Tibial artery (tissue), 4 donors: ENCODE measurements around the gene TMPRSS9.

ENCODE experiments used
- DNase-seq, 2 donors: peaks; one replicate each; pipeline ENCODE4 v3.0.0-alpha.2; 2019
- H3K27ac ChIP-seq, 2 donors: fragments of 200-600 bp; sonication (generic) in 1 of 2; 1 replicate in 1 of 2; 2 replicates in 1 of 2; pipeline ENCODE4 v1.5.1; 2018 to 2019; ENCODE audit warnings: mild to moderate bottlenecking in 1 of 2
- H3K27me3 ChIP-seq, 2 donors: fragments of 200-600 bp; sonication (generic) in 1 of 2; one replicate each; pipeline versions ENCODE4 v1.5.1 to v1.6.0; 2016 to 2019
- H3K36me3 ChIP-seq, 3 donors: fragments of 200-600 bp; sonication (generic) in 2 of 3; one replicate each; pipeline ENCODE4 v1.5.1; 2016 to 2019; ENCODE audit warnings: mild to moderate bottlenecking in 2 of 3
- H3K4me1 ChIP-seq, 4 donors: fragments of 200-600 bp; sonication (generic) in 2 of 4; 1 replicate in 3 of 4; 2 replicates in 1 of 4; pipeline ENCODE4 v1.5.1; 2016 to 2019
- H3K4me3 ChIP-seq, 2 donors: fragments of 200-600 bp; sonication (generic) in 1 of 2; 1 replicate in 1 of 2; 2 replicates in 1 of 2; pipeline ENCODE4 v1.5.1; 2018 to 2019; ENCODE audit warnings: mild to moderate bottlenecking in 2 of 2
- H3K9me3 ChIP-seq, 3 donors: fragments of 200-600 bp; sonication (generic) in 1 of 3; one replicate each; pipeline ENCODE4 v1.5.1; 2016 to 2019
- CTCF ChIP-seq, 2 experiments: fragments of 200-600 bp in 1 of 2; fragments of 450-650 bp in 1 of 2; IDR thresholded peaks; one replicate each; pipeline ENCODE4 v1.5.1; 2017 to 2019; ENCODE audit warnings: antibody characterized with exemption in 2 of 2, mild to moderate bottlenecking in 1 of 2, moderate library complexity in 1 of 2
- intact Hi-C: fragments of 100-400 bp; cut with DNase I; formaldehyde crosslinking; loops from one replicate; pipeline ENCODE4 v1.15.0; 2023; ENCODE audit warnings: low total_unique reads

The TMPRSS9 gene

DNA sequence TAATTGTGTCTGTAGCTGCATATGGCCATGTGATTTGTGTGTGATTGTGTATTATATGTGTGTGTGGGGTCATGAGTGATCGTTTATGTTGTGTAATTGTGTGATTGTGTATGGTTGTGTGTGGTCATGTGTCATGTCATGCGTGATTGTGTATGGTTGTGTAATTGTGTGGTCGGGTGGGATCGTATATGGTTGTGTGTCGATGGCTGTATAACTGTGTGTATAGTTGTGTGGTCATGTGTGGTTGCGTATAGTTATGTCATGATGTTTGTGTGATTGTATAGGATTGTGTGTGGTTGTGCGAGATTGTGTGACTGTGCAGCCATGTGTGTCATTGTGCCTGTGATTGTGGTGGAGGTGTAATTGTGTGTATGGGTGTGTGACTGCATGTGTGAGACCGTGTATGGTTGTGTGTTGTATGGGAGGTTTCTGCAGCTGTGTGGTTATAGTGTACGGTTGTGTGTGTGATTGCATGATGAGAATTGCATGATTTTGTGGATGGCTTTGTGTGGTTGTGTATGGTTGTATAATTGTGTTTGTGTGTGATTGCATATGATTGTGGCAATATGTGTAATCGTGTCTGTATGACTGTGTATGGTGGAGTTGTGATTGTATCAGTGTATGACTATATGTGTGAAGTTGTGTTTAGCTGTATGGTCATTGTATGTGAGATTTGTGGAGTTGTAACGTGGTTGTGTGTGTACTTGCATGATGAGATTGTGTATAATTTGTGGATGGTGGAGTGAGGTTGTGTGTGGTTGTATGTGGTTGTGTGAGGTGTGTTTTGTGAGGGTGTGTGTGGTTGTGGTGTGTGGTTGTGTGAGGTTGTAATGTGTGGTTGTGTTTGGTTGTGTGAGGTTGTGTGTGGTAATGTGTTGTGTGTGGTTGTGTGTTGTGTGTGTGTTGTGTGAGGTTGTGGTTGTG, 2.2 kb downstream of the TMPRSS9 start:
- H3K27me3 ChIP-seq: peaks cover 3 to 59% of the 10 kb centered on the region in 2 donors
- no peak for TF ChIP-seq CTCF (IDR thresholded peaks at IDR 0.05)
- no peak for DNase-seq

GRCh38 chr19:2362970-2363300, 2.9 kb downstream of the TMPRSS9 start:
- Histone ChIP-seq H3K27ac (no peak overlapping the region), H3K36me3 (no peaks in the 10 kb centered on the region), H3K27me3 (peaks cover 3 to 59% of the 10 kb centered on the region in 2 donors), H3K4me1 (no peaks in the 10 kb centered on the region), H3K4me3 (no peak overlapping the region), H3K9me3 (no peaks in the 10 kb centered on the region)
- no peak for DNase-seq
- intact Hi-C loops: no loop called here
- TF ChIP-seq CTCF (IDR thresholded peaks at IDR 0.05): no peak

More for the DNA sequence above, 2.2 kb downstream of the TMPRSS9 start:
- no peak overlapping the region for H3K4me3 ChIP-seq
- H3K27ac ChIP-seq: no peak overlapping the region
- no peaks in the 10 kb centered on the region for H3K9me3 ChIP-seq
- H3K36me3 ChIP-seq: no peaks in the 10 kb centered on the region
- intact Hi-C loops: no loop called here
- H3K4me1 ChIP-seq: no peaks in the 10 kb centered on the region

DNA sequence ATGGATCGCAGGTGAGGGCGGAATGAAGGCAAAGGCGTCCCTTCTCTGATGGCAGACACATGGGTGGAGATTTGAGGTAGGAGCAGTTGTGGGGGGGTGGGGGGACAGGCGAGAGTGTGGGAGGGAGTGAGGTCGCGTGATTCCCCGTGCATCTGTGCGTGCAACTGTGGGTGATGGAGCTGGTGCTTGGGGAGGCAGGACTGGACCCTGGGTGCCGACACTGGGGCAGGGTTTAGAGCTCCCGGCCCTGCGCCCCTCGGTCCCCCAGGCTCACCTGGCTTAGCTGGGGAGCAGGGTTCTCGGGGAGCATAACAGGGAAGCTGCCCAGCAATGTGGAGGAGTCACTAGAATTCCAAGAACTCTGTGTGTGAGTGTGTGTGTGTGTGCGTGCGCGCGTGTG, 3.4 kb downstream of the TMPRSS9 start:
- Histone ChIP-seq H3K4me1 (no peaks in the 10 kb centered on the region), H3K4me3 (no peak overlapping the region), H3K27me3 (peaks cover 3 to 63% of the 10 kb centered on the region in 2 donors), H3K27ac (no peak overlapping the region), H3K36me3 (no peaks in the 10 kb centered on the region), H3K9me3 (no peaks in the 10 kb centered on the region)
- intact Hi-C loops: no loop called here
- no peak for TF ChIP-seq CTCF (IDR thresholded peaks at IDR 0.05)
- no peak for DNase-seq

GRCh38 chr19:2365201-2365970, 5.3 kb downstream of the TMPRSS9 start:
- no peak for DNase-seq
- Histone ChIP-seq H3K4me1 (no peaks in the 10 kb centered on the region), H3K27ac (no peak overlapping the region), H3K9me3 (peaks cover 0 to 6% (median 0%) of the 10 kb centered on the region in 3 donors), H3K36me3 (no peaks in the 10 kb centered on the region), H3K27me3 (peaks cover 3 to 62% of the 10 kb centered on the region in 2 donors), H3K4me3 (no peak overlapping the region)
- no peak for TF ChIP-seq CTCF (IDR thresholded peaks at IDR 0.05)
- intact Hi-C loops: no loop called here

DNA sequence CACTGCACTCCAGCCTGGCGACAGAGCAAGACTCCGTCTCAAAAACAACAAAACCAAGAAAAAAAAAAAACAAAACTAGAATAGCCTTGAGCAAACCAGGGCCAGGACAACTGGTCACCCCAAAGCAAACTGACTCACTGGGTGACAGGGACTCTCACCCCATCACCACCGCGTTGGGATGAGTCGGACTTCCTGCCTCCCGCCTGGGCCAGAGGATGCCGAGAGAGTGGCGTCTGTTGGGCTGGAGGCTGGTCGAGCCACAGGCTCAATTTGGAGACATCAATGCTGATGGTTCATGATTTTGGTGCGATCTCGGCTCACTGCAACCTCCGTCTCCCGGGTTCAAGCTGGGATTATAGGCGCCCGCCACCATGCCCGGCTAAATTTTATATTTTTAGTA, 11.6 kb downstream of the TMPRSS9 start:
- no peaks in the 10 kb centered on the region for H3K36me3 ChIP-seq
- no peak overlapping the region for H3K4me3 ChIP-seq
- H3K27ac ChIP-seq: no peak overlapping the region
- H3K4me1 ChIP-seq: no peaks in the 10 kb centered on the region
- peaks cover 0 to 6% (median 0%) of the 10 kb centered on the region in 3 donors for H3K9me3 ChIP-seq
- intact Hi-C loops: loop anchor here (10.0 kb wide), 1 partner anchor 237 kb away; no protein-coding TSS in a partner anchor
- H3K27me3 ChIP-seq: peaks cover 0 to 66% of the 10 kb centered on the region in 2 donors
- no peak for DNase-seq
- TF ChIP-seq CTCF (IDR thresholded peaks at IDR 0.05): no peak
